Stimulated activated CD4-positive, alpha-beta T cell treated with anti-CD3 and anti-CD28 coated beads, Interleukin-4, amount 100 ng/mL, for 48 hours (primary cell): Measurements from ENCODE around the gene OR5AR1.
"Not testable (repeated sequence)": the region's sequence is repeated elsewhere in the genome, so short reads cannot be mapped to it uniquely, and the experiment has no call there.

Source experiments
- DNase-seq, 2 donors: peaks; one replicate each; pipeline ENCODE4 v3.0.0-alpha.2; 2020; ENCODE audit warnings: low read depth in 2 of 2

OR5AR1 gene

DNA sequence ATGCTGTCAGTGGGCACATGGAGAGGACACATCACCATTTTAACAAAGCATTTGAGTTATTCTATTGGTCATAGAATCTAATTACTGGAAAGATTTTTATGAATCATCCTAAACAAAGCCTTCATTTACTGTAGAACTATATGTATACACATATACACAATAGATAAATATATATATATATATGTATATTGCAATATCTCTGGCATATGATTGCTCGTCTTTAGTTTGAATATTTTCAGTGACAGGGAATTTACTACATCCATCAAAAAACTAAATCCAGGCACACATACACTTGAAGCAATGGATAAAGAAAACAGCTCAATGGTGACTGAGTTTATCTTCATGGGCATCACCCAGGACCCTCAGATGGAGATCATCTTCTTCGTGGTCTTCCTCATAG lies at the start of gene OR5AR1:
TSS of gene OR5AR1 (plus strand) at position 301 of the 400 bp plus-strand sequence. CDS start at position 301, 0 bp downstream.
- DNase-seq, result no peak

DNA sequence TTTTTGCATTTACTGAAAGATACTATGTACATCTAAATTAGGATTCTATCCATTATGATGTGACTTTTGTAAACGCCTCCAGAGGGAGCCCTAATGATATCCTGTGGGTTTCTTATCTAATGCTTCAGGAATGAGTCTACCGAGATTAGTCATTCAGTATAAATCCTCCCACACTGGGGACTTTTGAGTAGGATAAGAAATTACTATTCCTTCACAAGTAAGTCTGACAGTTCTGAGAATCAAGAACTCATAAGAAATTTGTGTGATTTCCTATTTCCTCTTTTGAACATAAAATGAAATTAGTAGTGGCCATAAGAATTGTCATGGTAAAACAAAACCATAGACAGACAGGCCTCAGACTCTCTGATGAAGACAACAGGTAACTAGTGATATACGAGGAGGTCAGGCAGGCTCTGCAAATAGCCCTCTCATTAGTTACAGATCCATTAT lies 38.8 kb upstream of the OR5AR1 start:
- no peak for DNase-seq

DNA sequence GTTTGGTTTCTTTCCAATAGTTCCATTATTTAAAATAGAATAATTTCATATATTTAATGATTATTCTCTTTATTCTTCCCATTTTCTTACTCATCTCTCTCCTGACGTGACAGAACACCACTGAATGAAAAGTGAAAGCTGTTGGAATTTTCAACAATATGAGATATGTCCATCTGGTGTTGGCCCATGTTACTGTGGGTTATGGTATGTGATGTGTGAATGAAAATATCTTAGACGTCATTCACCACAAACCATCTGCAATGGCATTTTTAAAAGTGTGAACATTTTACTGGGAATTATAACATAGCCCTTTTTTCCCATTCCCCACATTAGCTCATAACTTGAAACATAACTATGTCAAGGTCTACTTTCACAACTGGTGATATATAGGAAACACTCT lies 37.5 kb upstream of the OR5AR1 start:
- DNase-seq, result no peak

- no peak for DNase-seq
Measured at GRCh38 chr11:56632329-56632728, 31.2 kb upstream of the OR5AR1 start.

- DNase-seq, result no peak
Measured at GRCh38 chr11:56636861-56637260, 26.6 kb upstream of the OR5AR1 start.

DNA sequence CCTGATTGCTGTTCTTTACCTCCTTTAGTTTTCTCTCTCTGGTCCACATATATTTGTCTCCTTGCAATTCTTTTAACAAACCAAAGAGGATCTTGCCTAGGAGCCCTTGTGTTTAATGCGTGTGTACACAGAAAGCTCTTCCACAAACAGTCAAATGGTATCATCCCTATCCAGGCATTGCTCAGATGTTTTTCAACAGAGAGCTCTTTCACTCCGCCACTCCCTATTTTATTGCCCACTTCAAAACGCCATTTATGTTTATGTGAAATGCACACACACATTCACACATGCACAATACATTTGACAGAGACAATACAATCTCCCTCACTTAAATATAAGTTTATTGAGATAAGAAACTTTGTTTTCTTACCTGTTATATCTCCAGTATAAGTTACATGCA lies 26.0 kb upstream of the OR5AR1 start:
- no peak for DNase-seq

GRCh38 chr11:56642339-56642738 lies 21.1 kb upstream of the OR5AR1 start, which contains the start of gene OR5AP2:
Gene OR5AP2, minus strand, starts transcription at chr11:56642439. Its CDS starts 0 bp downstream, at chr11:56642439.
- no peak for DNase-seq

- DNase-seq, result no peak
Measured at GRCh38 chr11:56659755-56660154, 3.7 kb upstream of the OR5AR1 start.

GRCh38 chr11:56670984-56671383 lies 7.5 kb downstream of the OR5AR1 start:
- DNase-seq, result no peak

DNA sequence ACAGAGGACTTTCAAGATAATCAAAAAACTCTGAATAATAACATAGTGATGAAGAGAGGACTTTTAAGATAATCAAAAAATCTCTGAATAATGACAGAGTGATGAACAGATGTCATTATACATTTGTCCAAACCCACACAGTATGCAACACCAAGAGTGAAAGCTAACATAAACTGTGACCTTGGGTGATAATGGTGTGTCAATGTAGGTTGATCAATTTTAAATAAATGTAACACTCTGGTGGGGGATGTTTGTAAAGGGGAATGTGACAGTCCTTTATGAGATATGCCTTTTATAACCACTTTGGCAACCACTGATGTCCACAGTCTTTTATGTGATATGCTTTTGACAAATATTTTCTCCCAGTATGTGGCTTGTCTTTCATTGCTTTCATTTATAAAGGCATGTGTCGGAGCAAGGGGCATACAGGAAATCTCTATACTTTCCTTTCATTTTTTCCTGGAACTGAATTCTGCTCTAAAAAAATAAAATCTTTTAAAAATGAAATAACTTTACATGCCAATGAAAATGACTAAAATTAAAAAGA lies 25.1 kb downstream of the OR5AR1 start:
- no peak for DNase-seq

- not testable (repeated sequence) for DNase-seq
Measured at GRCh38 chr11:56691179-56691578, 27.7 kb downstream of the OR5AR1 start.

- DNase-seq, result no peak
Measured at GRCh38 chr11:56693428-56693827, 29.9 kb downstream of the OR5AR1 start.

- no peak for DNase-seq
Measured at GRCh38 chr11:56698795-56699194, 35.3 kb downstream of the OR5AR1 start, which contains the start of gene OR9G1. Gene OR9G1, plus strand, starts transcription at chr11:56699095. Its CDS starts 1,293 bp downstream, at chr11:56700388.

DNA sequence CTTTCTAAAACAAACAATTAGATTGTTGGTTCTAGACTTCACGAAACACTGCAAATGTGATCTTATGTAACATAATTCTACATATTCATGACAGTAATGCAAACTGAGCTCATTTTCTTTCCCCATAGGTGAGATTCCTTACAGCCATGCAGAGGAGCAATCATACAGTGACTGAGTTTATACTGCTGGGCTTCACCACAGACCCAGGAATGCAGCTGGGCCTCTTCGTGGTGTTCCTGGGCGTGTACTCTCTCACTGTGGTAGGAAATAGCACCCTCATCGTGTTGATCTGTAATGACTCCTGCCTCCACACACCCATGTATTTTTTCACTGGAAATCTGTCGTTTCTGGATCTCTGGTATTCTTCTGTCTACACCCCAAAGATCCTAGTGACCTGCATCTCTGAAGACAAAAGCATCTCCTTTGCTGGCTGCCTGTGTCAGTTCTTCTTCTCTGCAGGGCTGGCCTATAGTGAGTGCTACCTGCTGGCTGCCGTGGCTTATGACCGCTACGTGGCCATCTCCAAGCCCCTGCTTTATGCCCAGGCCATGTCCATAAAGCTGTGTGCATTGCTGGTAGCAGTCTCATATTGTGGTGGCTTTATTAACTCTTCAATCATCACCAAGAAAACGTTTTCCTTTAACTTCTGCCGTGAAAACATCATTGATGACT lies 36.9 kb downstream of the OR5AR1 start:
- no peak for DNase-seq

DNA sequence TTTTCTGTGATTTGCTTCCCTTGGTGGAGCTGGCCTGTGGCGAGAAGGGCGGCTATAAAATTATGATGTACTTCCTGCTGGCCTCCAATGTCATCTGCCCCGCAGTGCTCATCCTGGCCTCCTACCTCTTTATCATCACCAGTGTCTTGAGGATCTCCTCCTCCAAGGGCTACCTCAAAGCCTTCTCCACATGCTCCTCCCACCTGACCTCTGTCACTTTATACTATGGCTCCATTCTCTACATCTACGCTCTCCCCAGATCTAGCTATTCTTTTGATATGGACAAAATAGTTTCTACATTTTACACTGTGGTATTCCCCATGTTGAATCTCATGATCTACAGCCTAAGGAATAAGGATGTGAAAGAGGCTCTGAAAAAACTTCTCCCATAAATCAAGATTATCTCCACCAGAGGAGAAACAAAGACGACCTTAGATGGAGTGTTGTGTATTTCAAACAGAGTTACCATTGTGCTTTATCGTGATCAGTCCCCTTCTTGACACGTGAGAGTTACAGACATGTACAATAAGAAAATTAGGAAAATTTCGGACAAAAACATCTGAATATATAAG lies 37.5 kb downstream of the OR5AR1 start:
- no peak for DNase-seq

GRCh38 chr11:56705784-56706396 lies 42.4 kb downstream of the OR5AR1 start:
- DNase-seq, result no peak

DNA sequence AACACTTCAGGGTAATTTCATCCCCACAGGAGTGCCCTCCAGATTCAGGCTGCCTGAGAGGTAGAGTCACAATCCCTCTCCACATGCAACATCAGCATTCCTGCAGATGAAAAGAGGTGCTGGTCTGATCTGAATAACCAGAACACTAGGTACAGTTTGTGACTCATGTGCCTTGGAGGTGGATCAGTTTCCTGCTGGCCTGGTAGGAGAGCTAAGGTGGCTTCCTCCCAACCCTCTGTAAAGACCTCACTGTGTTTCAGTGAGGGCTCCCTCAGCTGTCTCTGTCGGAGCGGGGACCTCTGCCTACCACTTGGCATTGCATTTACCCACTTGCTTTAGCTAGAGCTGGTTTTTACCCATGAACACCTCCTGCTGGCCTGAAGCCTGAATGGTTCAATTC lies 43.0 kb downstream of the OR5AR1 start:
- no peak for DNase-seq

DNA sequence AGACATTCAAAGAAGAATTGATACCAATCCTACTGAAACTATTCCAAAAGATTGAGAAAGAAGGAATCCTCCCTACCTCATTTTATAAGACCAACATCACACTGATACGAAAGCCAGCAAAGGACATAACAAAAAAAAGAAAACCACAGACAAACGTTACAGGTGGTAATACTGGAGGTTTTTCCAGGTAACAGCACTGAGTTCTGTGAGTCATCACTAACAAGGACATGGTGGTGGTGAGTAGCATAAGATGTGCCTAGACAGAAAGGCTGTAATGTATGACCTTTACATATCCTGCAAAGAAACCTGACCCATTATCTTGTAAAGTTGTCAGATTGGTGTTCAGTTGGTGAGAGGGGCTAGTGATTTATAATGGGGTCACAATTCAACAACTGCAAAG lies 50.7 kb downstream of the OR5AR1 start:
- DNase-seq, result no peak
